Esophagus muscularis mucosa (tissue), 4 donors: ENCODE measurements around the gene AURKB. TPM values are rescaled to one million over a fixed set of nuclear protein-coding genes. Genes with fewer than 3 reads are reported as not detected.

Experiments
- DNase-seq: peaks from one replicate; pipeline ENCODE4 v3.0.0-alpha.2; 2017; ENCODE audit errors: extremely low spot score
- H3K27ac ChIP-seq, 4 donors: fragments of 200-600 bp; sonication (generic); replicated peaks in 1 of 4; 1 replicate in 3 of 4; 2 replicates in 1 of 4; pipeline ENCODE4 v1.5.1; 2016 to 2019; ENCODE audit warnings: mild to moderate bottlenecking in 1 of 4
- H3K27me3 ChIP-seq, 4 donors: fragments of 200-600 bp; sonication (generic); one replicate each; pipeline versions ENCODE4 v1.5.1 to v1.6.0; 2016 to 2019
- H3K36me3 ChIP-seq, 4 donors: fragments of 200-600 bp; sonication (generic); one replicate each; pipeline ENCODE4 v1.5.1; 2016 to 2019
- H3K4me1 ChIP-seq, 4 donors: fragments of 200-600 bp; sonication (generic); one replicate each; pipeline ENCODE4 v1.5.1; 2016 to 2019
- H3K4me3 ChIP-seq, 4 donors: fragments of 200-600 bp; sonication (generic); 1 replicate in 2 of 4; 2 replicates in 2 of 4; pipeline ENCODE4 v1.5.1; 2016 to 2019; ENCODE audit warnings: mild to moderate bottlenecking in 4 of 4, moderate library complexity in 1 of 4
- H3K9me3 ChIP-seq, 4 donors: fragments of 200-600 bp; sonication (generic); 1 replicate in 3 of 4; 2 replicates in 1 of 4; pipeline ENCODE4 v1.5.1; 2016 to 2019
- CTCF ChIP-seq, 3 experiments: fragments of 200-600 bp in 2 of 3; fragments of 450-650 bp in 1 of 3; sonication (generic) in 2 of 3; IDR thresholded peaks; one replicate each; pipeline ENCODE4 v1.5.1; 2017 to 2019; ENCODE audit warnings: antibody characterized with exemption in 3 of 3, mild to moderate bottlenecking in 2 of 3, moderate library complexity in 1 of 3
- EP300 ChIP-seq: sonication (generic); formaldehyde crosslinking; IDR thresholded peaks from one replicate; pipeline ENCODE4 v1.6.1; 2017; ENCODE audit warnings: antibody characterized with exemption
- POLR2A ChIP-seq: fragments of 450-650 bp; IDR thresholded peaks from one replicate; pipeline ENCODE4 v1.6.1; 2017; ENCODE audit warnings: antibody characterized with exemption, moderate library complexity, mild to moderate bottlenecking, low read depth
- POLR2AphosphoS5 ChIP-seq, 2 donors: sonication (generic); formaldehyde crosslinking; IDR thresholded peaks; one replicate each; pipeline ENCODE4 v1.6.1; 2017; ENCODE audit warnings: antibody characterized with exemption in 2 of 2
- WGBS: methylation state at CpG from one replicate; pipeline ENCODE4 v1.1.5; 2018; 5-methylcytosine and 5-hydroxymethylcytosine counted together
- intact Hi-C: fragments of 100-400 bp; cut with DNase I; formaldehyde crosslinking; loops from one replicate; pipeline ENCODE4 v1.15.1; 2023
- total RNA-seq, 4 donors: library from RNA; depleted of rRNA; stranded (reverse); fragments of >200 nt; gene quantifications; one replicate each; pipeline versions ENCODE4 v1.1.0 to v1.2.1, GENCODE V29; 2016

Gene AURKB
- total RNA-seq, 4 donors from 2014 or later = 1.5 TPM; not detected in 3

GRCh38 chr17:8159459-8160223, 50.7 kb downstream of the AURKB start:
- TF ChIP-seq CTCF (IDR thresholded peaks at IDR 0.05) (no peak), POLR2A (no peak), EP300 (no peak), POLR2AphosphoS5 (IDR thresholded peaks at IDR 0.05) (no peak)
- intact Hi-C loops = no loop called here
- Histone ChIP-seq H3K27ac (peak overlapping the region; percentile 100), H3K4me3 (no peak overlapping the region), H3K9me3 (no peaks in the 10 kb centered on the region), H3K27me3 (no peaks in the 10 kb centered on the region), H3K36me3 (peaks cover 9 to 27% (median 23%) of the 10 kb centered on the region in 4 donors), H3K4me1 (peaks cover 49 to 72% (median 71%) of the 10 kb centered on the region in 4 donors)
- DNase-seq = no peak
- WGBS = 71% methylated on average over 4 of the region's 4 CpGs

- DNase-seq = no peak
- peaks cover 42 to 66% (median 65%) of the 10 kb centered on the region in 4 donors for H3K4me1 ChIP-seq
- peak overlapping the region; percentile 100 for H3K27ac ChIP-seq
- H3K4me3 ChIP-seq = no peak overlapping the region
- H3K27me3 ChIP-seq = no peaks in the 10 kb centered on the region
- intact Hi-C loops = no loop called here
- H3K9me3 ChIP-seq = no peaks in the 10 kb centered on the region
- H3K36me3 ChIP-seq = peaks cover 9 to 27% (median 23%) of the 10 kb centered on the region in 4 donors
- no peak for TF ChIP-seq EP300
- no peak for TF ChIP-seq POLR2A
- TF ChIP-seq POLR2AphosphoS5 (IDR thresholded peaks at IDR 0.05) = no peak
- no peak for TF ChIP-seq CTCF (IDR thresholded peaks at IDR 0.05)
- 60% methylated on average over 3 of the region's 3 CpGs for WGBS
These were observed 51.4 kb downstream of the AURKB start for GRCh38 chr17:8159032-8159400.

- H3K27ac ChIP-seq = peak overlapping the region; percentile 100
- peak overlapping the region in 1 of 4 donors; percentile 15 for H3K4me3 ChIP-seq
- TF ChIP-seq CTCF (IDR thresholded peaks at IDR 0.05) = peak; percentile 94 to 98 (median 96)
- TF ChIP-seq POLR2AphosphoS5 (IDR thresholded peaks at IDR 0.05) = peak in 1 of 2 donors; percentile 88
- no peak for TF ChIP-seq EP300
- WGBS = 38% methylated on average over 20 of the region's 20 CpGs
- H3K27me3 ChIP-seq = no peaks in the 10 kb centered on the region
- peaks cover 9 to 27% (median 23%) of the 10 kb centered on the region in 4 donors for H3K36me3 ChIP-seq
- peak; percentile 99 for DNase-seq
- no peaks in the 10 kb centered on the region for H3K9me3 ChIP-seq
- peaks cover 42 to 66% (median 65%) of the 10 kb centered on the region in 4 donors for H3K4me1 ChIP-seq
- intact Hi-C loops = loop anchor here (1.0 kb wide), 1 partner anchor 20 kb away; no protein-coding TSS in a partner anchor
These were observed 51.9 kb downstream of the AURKB start for GRCh38 chr17:8158267-8159031.

GRCh38 chr17:8156246-8156992, 54.0 kb downstream of the AURKB start:
- Histone ChIP-seq H3K4me1 (peaks cover 42 to 63% (median 63%) of the 10 kb centered on the region in 4 donors), H3K9me3 (no peaks in the 10 kb centered on the region), H3K27ac (peak overlapping the region; percentile 100), H3K36me3 (peaks cover 9 to 28% (median 23%) of the 10 kb centered on the region in 4 donors), H3K4me3 (peak overlapping the region; percentile 72 to 93 (median 84)), H3K27me3 (no peaks in the 10 kb centered on the region)
- peak; percentile 100 for DNase-seq
- under 1% methylated on average over 58 of the region's 59 CpGs for WGBS
- TF ChIP-seq EP300 (peak; percentile 2), POLR2AphosphoS5 (IDR thresholded peaks at IDR 0.05) (peak in 1 of 2 donors; percentile 100), POLR2A (peak; percentile 100), CTCF (IDR thresholded peaks at IDR 0.05) (no peak)
- intact Hi-C loops = no loop called here
